Stimulated activated effector memory CD8-positive, alpha-beta T cell treated with anti-CD3 and anti-CD28 coated beads, Interleukin-12 subunit alpha, Interleukin-12 subunit beta, amount 100 ng/mL, for 72 hours (primary cell): ENCODE measurements around the gene MRPL19.

ENCODE experiments used
- ATAC-seq: fragments of 150-1000 bp; cut with Tn5 transposase; 2 replicates; pipeline ENCODE4 v1.10.0; 2021
- DNase-seq, 2 donors: peaks; one replicate each; pipeline ENCODE4 v3.0.0; 2021 to 2022; ENCODE audit warnings: low spot score in 2 of 2
- H3K27ac Mint-ChIP-seq: one replicate; pipeline ENCODE4 v1.8.0; 2022; ENCODE audit warnings: mild to moderate bottlenecking, mixed read lengths
- H3K36me3 Mint-ChIP-seq: one replicate; pipeline ENCODE4 v1.8.0; 2022; ENCODE audit warnings: mild to moderate bottlenecking, mixed read lengths
- H3K4me1 Mint-ChIP-seq: one replicate; pipeline ENCODE4 v1.8.0; 2022; ENCODE audit warnings: mixed read lengths
- H3K4me3 Mint-ChIP-seq: one replicate; pipeline ENCODE4 v1.8.0; 2022; ENCODE audit warnings: mild to moderate bottlenecking, mixed read lengths
- H3K9me3 Mint-ChIP-seq: one replicate; pipeline ENCODE4 v1.8.0; 2022; ENCODE audit warnings: mixed read lengths

MRPL19 gene

DNA sequence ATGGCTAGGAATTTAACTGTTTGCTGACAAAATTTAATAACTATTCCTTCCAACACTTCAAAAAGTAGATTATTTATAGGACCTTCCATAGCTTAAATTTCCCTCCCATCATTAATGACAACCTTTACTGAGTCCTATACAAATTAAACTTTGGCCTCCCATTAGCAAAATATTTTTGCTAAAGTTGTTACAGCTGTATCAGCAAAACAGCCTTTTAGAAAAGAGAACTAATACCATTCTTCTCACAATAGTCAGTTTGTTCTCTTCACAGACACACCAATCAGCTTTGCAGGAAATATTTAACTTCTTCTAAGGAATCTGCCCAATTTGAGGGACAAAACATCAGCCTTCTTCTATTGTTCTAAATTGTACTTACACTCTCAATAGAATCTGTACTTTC lies 76.1 kb downstream of the MRPL19 start:
- no peaks in the 10 kb centered on the region for H3K4me1 Mint-ChIP-seq
- no peaks in the 10 kb centered on the region for H3K9me3 Mint-ChIP-seq
- ATAC-seq (no peak), DNase-seq (no peak)
- H3K27ac Mint-ChIP-seq: no peak overlapping the region
- H3K4me3 Mint-ChIP-seq: no peak overlapping the region
- no peaks in the 10 kb centered on the region for H3K36me3 Mint-ChIP-seq

DNA sequence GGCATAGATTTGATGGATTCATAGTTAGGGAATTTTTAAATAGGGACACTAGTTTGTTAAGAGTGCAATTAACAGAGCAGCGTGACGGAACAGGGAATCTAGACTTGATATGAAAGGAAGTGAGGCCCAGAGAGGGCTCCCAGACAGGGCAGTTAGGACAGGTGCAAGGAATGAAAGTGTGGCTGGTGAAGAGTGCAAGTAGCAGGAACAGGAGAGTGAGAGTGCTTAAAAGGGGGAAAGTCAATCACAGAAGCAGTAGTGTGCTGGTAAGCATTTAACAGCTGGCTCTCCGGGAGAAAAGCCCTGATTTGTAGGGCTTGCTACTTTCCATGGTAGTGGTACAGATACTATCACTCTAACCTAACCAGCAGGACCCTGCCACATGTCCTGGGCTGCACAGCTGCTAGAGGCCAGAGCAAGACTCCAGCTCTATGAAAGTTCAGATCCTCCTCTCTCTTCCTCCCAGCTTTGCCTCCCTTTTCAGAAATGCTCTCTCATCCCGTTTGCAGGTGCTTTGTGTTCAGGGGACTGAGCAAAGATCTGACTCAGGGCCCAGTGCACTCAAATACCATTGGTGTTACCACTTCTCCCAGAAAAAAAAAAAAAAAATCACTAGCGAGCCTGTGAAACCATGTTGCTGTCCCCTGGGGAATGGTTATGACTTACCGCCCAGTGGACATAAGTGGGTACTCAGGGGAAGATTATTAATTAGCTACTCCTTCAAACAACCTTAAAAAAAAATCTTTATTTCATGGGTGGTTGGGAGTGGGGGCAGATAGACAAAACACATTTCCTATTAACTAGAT lies 82.2 kb downstream of the MRPL19 start:
- ATAC-seq: no peak
- DNase-seq: no peak
- H3K4me3 Mint-ChIP-seq: no peak overlapping the region
- H3K36me3 Mint-ChIP-seq: no peaks in the 10 kb centered on the region
- no peaks in the 10 kb centered on the region for H3K9me3 Mint-ChIP-seq
- H3K4me1 Mint-ChIP-seq: no peaks in the 10 kb centered on the region
- H3K27ac Mint-ChIP-seq: no peak overlapping the region

DNA sequence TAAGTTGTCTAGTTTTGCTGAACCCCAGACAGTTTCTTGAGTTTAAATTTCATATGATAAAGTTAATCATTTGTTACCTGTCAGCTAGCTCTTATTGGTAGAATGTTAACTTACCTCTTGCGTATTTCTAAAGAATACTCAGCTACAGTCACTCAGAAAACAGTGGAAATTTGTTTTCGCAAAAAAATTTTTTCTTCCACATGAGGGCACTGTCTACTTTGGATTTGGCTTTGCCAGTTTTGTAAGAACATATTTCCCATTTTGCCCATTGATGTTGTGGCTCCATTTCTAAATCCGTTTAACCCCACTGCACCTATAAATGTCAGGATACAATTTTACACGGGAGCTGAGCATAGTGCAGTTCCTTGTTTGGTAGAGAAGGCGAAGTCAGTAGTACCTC lies 83.3 kb downstream of the MRPL19 start:
- no peak overlapping the region for H3K27ac Mint-ChIP-seq
- DNase-seq (no peak), ATAC-seq (no peak)
- H3K4me1 Mint-ChIP-seq: no peaks in the 10 kb centered on the region
- no peaks in the 10 kb centered on the region for H3K36me3 Mint-ChIP-seq
- no peaks in the 10 kb centered on the region for H3K9me3 Mint-ChIP-seq
- no peak overlapping the region for H3K4me3 Mint-ChIP-seq

DNA sequence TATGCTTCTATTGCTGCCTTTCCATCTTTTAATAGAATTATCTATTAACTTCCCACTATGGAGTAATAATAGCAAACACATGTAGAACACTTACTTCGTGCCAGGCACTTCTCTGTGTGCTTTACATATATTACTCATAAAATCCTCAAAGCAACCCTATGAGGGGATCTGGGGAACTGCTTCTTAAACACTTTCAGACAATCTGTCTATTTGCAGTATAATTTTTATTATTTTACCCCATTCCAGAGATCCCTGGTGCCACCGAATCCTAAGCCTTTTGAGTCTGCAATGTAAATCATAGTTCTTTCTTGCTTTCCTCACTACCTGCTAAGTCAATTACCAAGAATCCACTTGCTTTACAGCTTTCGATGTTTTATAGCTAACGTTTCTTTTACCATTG lies 89.7 kb downstream of the MRPL19 start:
- no peaks in the 10 kb centered on the region for H3K36me3 Mint-ChIP-seq
- no peak for ATAC-seq
- H3K4me3 Mint-ChIP-seq: no peak overlapping the region

DNA sequence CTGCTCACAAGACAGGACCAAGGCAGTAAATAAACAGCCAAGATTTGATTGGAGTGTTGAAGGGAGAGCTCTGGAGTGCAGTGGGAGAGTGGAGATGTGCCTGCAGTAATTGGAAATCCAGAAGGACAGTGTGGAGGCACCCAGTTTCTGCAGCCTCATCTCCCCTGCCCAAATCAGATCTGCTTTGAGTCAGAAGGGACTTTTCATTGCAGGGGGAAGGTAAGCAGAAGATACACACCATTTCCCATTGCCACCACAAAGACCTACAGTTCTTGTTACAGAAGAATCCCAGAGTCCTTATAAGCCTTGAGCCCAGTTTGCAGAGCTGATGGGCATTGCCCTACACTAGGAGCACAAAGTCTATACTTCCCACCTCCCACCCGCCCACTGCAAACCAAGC lies 91.4 kb downstream of the MRPL19 start:
- H3K4me1 Mint-ChIP-seq: no peaks in the 10 kb centered on the region
- no peak for DNase-seq
- ATAC-seq: no peak
- H3K36me3 Mint-ChIP-seq: no peaks in the 10 kb centered on the region
- peaks cover 6% of the 10 kb centered on the region for H3K9me3 Mint-ChIP-seq
- no peak overlapping the region for H3K27ac Mint-ChIP-seq
- no peak overlapping the region for H3K4me3 Mint-ChIP-seq

More for the DNA sequence above, 89.7 kb downstream of the MRPL19 start:
- Mint-ChIP-seq H3K9me3 (peaks cover 4% of the 10 kb centered on the region), H3K4me1 (no peaks in the 10 kb centered on the region), H3K27ac (no peak overlapping the region)
- no peak for DNase-seq
